Inflammatory macrophage treated with lipopolysaccharide for 1 hour (primary cell): Measurements from ENCODE around the gene TACC2.
"Not testable (repeated sequence)": the region's sequence is repeated elsewhere in the genome, so short reads cannot be mapped to it uniquely, and the experiment has no call there.

ENCODE experiments used
- DNase-seq, 2 donors: peaks; one replicate each; pipeline ENCODE4 v3.0.0-alpha.2; 2020 to 2022

The TACC2 gene

GRCh38 chr10:121990015-121990677 lies 1.2 kb downstream of the TACC2 start:
- no peak for DNase-seq

- not testable (repeated sequence) for DNase-seq
Observed at GRCh38 chr10:121991727-121992126, 2.8 kb downstream of the TACC2 start.

GRCh38 chr10:121994429-121994941 lies 5.5 kb downstream of the TACC2 start:
- no peak for DNase-seq

- DNase-seq = no peak
Observed at GRCh38 chr10:121998462-121998861, 9.5 kb downstream of the TACC2 start.

GRCh38 chr10:121999301-121999700 lies 10.3 kb downstream of the TACC2 start:
- DNase-seq = no peak

- DNase-seq = no peak
Observed at GRCh38 chr10:122001698-122002097, 12.7 kb downstream of the TACC2 start.

- no peak for DNase-seq
Observed at GRCh38 chr10:122007415-122007814, 18.5 kb downstream of the TACC2 start.

GRCh38 chr10:122010405-122011050 lies 21.6 kb downstream of the TACC2 start:
- no peak for DNase-seq

- DNase-seq = no peak
Observed at GRCh38 chr10:122012731-122013130, 23.8 kb downstream of the TACC2 start.

GRCh38 chr10:122013311-122013780 lies 24.4 kb downstream of the TACC2 start:
- no peak for DNase-seq

GRCh38 chr10:122014652-122015248 lies 25.8 kb downstream of the TACC2 start:
- no peak for DNase-seq

GRCh38 chr10:122017926-122018325 lies 29.0 kb downstream of the TACC2 start:
- DNase-seq = not testable (repeated sequence)

- DNase-seq = no peak
Observed at GRCh38 chr10:122018491-122018890, 29.5 kb downstream of the TACC2 start.

GRCh38 chr10:122018951-122019413 lies 30.0 kb downstream of the TACC2 start:
- DNase-seq = no peak

GRCh38 chr10:122019414-122019975 lies 30.5 kb downstream of the TACC2 start:
- no peak for DNase-seq

- DNase-seq = no peak
Observed at GRCh38 chr10:122020226-122020625, 31.3 kb downstream of the TACC2 start.

- no peak for DNase-seq
Observed at GRCh38 chr10:122021379-122021778, 32.4 kb downstream of the TACC2 start.

GRCh38 chr10:122021828-122022227 lies 32.9 kb downstream of the TACC2 start:
- DNase-seq = no peak

- no peak for DNase-seq
Observed at GRCh38 chr10:122022276-122022675, 33.3 kb downstream of the TACC2 start.

- not testable (repeated sequence) for DNase-seq
Observed at GRCh38 chr10:122023257-122023656, 34.3 kb downstream of the TACC2 start.

- no peak for DNase-seq
Observed at GRCh38 chr10:122029499-122030199, 40.7 kb downstream of the TACC2 start.

GRCh38 chr10:122030200-122030552 lies 41.2 kb downstream of the TACC2 start:
- no peak for DNase-seq
